Measurements from ENCODE around the gene CACNA1B.

DNA sequence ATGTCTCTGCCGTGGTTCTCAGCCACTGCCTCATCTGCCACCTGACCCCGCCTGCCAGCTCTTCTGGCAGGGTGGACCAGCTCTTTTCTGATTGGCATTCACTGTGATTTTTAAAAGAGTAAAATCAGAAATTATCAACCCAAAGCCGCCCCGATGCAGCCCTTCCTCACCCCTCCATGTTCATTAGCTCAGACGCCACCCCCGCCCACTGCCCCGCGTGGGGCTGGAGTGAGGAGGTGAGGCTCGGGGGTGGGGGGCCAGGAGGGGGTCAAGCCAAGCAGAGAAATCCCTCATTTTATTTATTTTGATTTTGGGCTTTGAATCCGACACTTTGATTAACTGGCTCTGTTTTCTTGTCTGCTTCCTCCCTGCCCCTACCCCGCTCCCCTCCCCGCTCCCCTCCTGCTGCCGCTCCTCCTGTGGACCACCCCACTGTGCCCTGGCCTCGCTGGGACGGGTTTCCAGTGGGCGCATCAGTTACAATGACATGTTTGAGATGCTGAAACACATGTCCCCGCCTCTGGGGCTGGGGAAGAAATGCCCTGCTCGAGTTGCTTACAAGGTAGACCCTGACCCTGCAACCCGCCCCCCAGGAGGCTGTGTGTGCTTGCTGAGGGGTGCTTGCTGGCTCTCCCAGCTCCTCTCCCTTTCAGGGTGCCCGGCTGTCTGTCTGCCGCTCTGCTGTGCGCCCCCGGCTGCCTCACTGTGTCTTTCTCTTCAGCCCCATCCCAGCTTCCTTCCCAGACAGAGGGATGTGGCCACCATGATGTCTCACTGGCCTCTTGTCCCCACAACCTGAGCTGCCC is 224.9 kb downstream of the CACNA1B start:
- no peak for TF ChIP-seq CTCF (conservative IDR thresholded peaks at IDR 0.05; ENCODE audit: low read depth, low read length)
- no peak for TF ChIP-seq EZH2 (IDR thresholded peaks at IDR 0.05; ENCODE audit: borderline replicate concordance, low read depth, low read length, poor library complexity, severe bottlenecking)
